ENCODE measurements around the gene RGPD3.

DNA sequence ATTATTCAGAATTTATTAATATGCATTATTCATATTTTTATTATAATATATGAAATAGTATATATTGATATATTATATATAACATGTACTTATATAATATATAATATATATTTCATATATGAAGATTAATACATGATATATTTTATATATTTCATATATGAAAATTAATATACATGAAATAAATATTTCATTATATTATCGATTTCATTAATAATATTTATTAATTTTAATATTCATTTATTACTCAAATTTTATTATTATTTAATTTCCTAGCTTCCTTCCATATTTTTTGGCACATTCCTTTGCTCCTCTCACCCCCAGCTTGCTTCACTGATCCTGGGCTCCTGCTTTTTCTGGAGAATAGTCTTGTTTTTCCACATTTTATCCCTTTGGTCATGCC, 48.7 kb upstream of the RGPD3 start:
- TF ChIP-seq, protein P1, sequence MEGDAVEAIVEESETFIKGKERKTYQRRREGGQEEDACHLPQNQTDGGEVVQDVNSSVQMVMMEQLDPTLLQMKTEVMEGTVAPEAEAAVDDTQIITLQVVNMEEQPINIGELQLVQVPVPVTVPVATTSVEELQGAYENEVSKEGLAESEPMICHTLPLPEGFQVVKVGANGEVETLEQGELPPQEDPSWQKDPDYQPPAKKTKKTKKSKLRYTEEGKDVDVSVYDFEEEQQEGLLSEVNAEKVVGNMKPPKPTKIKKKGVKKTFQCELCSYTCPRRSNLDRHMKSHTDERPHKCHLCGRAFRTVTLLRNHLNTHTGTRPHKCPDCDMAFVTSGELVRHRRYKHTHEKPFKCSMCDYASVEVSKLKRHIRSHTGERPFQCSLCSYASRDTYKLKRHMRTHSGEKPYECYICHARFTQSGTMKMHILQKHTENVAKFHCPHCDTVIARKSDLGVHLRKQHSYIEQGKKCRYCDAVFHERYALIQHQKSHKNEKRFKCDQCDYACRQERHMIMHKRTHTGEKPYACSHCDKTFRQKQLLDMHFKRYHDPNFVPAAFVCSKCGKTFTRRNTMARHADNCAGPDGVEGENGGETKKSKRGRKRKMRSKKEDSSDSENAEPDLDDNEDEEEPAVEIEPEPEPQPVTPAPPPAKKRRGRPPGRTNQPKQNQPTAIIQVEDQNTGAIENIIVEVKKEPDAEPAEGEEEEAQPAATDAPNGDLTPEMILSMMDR (IDR thresholded peaks at IDR 0.05; ENCODE audit: poor library complexity) = no peak
- TF ChIP-seq EZH2phosphoT487 (IDR thresholded peaks at IDR 0.05; ENCODE audit: low read depth, severe bottlenecking, unreplicated experiment) (no peak), EZH2 (IDR thresholded peaks at IDR 0.05; ENCODE audit: borderline replicate concordance) (no peak)
